Muscle layer of duodenum (tissue), 2 donors: ENCODE data around the gene AP1B1.

Experiments
- H3K27ac ChIP-seq: one replicate; pipeline ENCODE4 v1.7.0; 2013; ENCODE audit warnings: mild to moderate bottlenecking, low read length
- H3K27me3 ChIP-seq: one replicate; pipeline ENCODE4 v1.7.0; 2013; ENCODE audit warnings: low read depth, mild to moderate bottlenecking, control low read depth, low read length
- H3K36me3 ChIP-seq, 2 donors: one replicate each; pipeline ENCODE4 v1.7.0; 2013; ENCODE audit warnings: low read length in 2 of 2, control low read depth in 1 of 2, mild to moderate bottlenecking in 1 of 2; ENCODE audit not compliant: insufficient read depth in 2 of 2, control insufficient read depth in 1 of 2
- H3K4me1 ChIP-seq, 2 donors: one replicate each; pipeline ENCODE4 v1.7.0; 2013; ENCODE audit warnings: low read length in 2 of 2, mild to moderate bottlenecking in 2 of 2, control low read depth in 1 of 2, moderate library complexity in 1 of 2; ENCODE audit not compliant: insufficient read depth in 2 of 2, control insufficient read depth in 1 of 2
- H3K4me3 ChIP-seq, 2 donors: one replicate each; pipeline ENCODE4 v1.7.0; 2013; ENCODE audit warnings: low read length in 2 of 2, low read depth in 1 of 2, mild to moderate bottlenecking in 1 of 2
- H3K9me3 ChIP-seq, 2 donors: one replicate each; pipeline ENCODE4 v1.7.0; 2013; ENCODE audit warnings: low read length in 2 of 2, control low read depth in 1 of 2, mild to moderate bottlenecking in 1 of 2; ENCODE audit not compliant: control insufficient read depth in 1 of 2
- donor health status: healthy.

The AP1B1 gene

DNA sequence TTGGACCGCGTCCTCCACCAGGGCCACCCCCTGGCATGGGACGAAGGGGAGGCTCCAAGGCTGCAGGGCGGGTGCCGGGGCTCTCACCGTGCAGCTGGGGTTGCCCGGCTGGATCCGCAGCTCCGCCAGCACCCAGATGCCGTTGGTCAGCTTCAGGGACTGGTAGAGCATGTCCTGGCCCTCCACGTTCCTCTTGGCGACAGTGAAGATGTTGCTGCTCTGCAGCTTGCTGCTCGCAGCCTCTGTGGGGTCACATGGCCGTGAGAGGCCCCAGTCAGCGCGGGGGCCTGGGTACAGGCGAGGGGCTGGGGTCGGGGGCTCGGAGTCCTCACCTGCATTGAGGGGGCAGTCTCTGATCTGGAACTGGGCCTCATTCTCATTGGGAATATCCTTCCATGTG is 58.1 kb downstream of the AP1B1 start:
- H3K4me1 ChIP-seq, result peaks cover 0 to 11% of the 10 kb centered on the region in 2 donors
- H3K9me3 ChIP-seq, result no peaks in the 10 kb centered on the region
- H3K27me3 ChIP-seq, result no peaks in the 10 kb centered on the region
- H3K27ac ChIP-seq, result no peak overlapping the region
- no peak overlapping the region for H3K4me3 ChIP-seq
- peaks cover 13 to 70% of the 10 kb centered on the region in 2 donors for H3K36me3 ChIP-seq

DNA sequence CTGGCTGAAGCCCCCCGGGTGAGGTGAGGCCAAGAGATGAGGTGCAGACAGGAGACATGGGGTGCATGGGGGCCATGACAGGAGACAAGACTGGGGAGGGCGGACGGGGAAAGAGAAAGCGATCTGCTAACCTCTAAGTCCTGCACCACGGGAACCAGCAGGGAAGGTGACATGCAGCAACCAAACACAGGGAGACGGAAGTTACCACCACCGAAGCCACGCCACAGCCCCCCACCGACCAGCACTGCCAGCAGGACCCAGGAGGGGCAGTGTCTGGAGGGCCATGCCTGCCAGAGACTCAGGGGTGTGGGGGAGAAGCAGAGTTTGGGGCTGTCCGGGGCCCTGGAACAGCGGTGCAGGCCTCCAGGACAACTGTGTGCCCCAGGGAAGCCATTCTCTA is 58.8 kb downstream of the AP1B1 start:
- no peaks in the 10 kb centered on the region for H3K9me3 ChIP-seq
- peaks cover 13 to 64% of the 10 kb centered on the region in 2 donors for H3K36me3 ChIP-seq
- H3K4me3 ChIP-seq, result no peak overlapping the region
- no peaks in the 10 kb centered on the region for H3K27me3 ChIP-seq
- no peak overlapping the region for H3K27ac ChIP-seq
- H3K4me1 ChIP-seq, result peaks cover 0 to 11% of the 10 kb centered on the region in 2 donors

DNA sequence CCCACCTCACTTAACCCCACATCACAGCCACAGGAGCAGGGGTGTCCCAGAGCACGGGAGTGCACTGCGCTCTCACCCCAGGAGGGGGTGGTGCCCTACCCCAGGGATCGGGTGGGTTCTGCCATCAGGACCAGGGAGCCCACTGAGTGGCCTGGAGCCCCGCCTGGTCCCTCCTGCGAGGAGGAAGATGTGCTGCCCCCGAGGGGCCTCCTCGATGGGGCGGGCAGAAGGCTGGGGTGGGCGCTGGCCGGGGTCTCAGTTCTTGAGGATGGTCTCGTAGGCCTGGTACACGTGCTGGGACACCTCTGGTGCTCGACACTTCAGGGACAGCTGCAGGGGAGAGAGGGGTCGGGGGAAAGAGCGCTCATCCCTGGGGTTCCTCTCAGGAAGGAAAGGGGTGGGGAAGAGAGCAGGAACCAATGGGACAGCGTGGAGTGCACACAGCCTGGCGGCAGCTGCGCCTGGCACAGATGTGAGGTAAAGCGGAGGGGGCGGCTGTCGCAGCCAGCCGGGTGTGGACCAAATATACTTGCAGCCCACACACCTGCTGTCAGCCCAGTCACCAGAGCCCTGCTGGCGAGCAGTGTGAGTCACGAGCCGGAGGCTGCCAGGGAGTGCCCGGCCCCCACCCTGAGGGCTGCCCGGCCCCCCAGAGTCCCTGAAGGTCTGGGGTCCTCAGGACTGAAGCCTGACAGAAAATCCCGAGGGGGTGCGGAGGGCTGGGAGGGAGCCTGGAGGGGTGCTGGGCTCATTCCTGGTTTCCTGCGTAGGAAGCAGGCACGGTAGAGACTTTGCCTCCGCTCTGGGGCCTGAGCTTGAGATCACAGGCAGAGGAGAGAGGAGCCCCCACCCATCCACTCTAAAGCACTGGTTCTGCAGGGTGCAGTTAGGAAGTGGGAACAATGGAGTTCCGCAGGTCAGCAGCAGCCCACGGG is 59.5 kb downstream of the AP1B1 start:
- Histone ChIP-seq H3K9me3 (no peaks in the 10 kb centered on the region), H3K27ac (no peak overlapping the region), H3K4me1 (peaks cover 0 to 11% of the 10 kb centered on the region in 2 donors), H3K36me3 (peaks cover 13 to 61% of the 10 kb centered on the region in 2 donors), H3K4me3 (no peak overlapping the region), H3K27me3 (no peaks in the 10 kb centered on the region)

DNA sequence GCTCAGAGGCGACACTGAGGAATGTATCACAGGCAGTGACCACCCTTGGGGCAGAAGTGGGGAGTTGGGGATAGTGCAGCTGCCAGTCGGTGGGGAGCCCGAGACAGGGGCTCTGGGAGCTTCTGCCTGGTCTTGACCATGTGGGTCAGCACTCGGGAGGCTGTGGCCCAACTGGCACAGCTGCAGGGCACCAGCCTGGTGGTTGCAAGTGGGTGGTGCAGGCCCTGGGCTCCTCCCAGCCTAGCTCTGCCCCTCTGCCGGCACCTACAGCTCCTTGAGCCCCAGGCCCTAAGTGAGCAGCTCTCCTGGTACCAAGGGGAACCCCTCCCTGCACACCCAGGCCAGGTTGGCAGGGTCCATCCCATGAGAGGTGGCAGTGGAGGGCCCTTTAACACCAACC is 60.3 kb downstream of the AP1B1 start:
- Histone ChIP-seq H3K27ac (no peak overlapping the region), H3K4me1 (peaks cover 0 to 11% of the 10 kb centered on the region in 2 donors), H3K9me3 (no peaks in the 10 kb centered on the region), H3K4me3 (no peak overlapping the region), H3K27me3 (no peaks in the 10 kb centered on the region), H3K36me3 (peaks cover 13 to 58% of the 10 kb centered on the region in 2 donors)

DNA sequence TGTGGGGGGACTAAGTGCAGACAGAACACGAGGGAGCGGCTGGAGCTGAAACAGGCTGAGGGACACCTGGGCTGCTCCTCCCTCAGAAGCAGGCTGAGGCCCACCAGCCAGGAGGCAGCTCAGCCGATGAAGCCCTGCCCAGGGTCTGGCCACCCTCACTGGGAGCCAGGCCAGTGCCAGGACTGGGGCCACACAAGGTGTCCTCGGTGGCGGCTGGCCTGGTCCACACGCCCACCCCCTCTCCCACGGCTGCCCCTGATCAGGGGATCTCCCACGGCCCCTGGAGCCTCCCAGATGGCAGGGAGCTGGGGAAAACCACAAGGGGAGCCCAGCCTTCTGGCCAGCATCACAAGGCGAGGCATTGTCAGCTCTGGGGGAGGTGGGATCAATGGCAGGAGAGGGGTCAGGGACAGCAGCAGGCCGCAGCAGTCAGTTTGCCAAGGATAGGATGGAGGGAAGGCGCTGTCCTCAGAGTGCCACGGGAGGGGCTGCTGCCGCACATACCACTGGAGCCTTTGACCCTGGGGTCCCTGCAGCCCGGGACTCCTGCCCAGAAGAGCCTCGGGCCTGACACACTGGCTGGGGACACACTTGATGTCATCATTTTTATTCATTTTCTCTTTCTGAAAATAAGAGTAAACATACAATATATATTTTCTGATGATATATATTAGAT is 61.1 kb downstream of the AP1B1 start:
- no peak overlapping the region for H3K27ac ChIP-seq
- H3K4me3 ChIP-seq, result no peak overlapping the region
- H3K36me3 ChIP-seq, result peaks cover 5 to 51% of the 10 kb centered on the region in 2 donors
- no peaks in the 10 kb centered on the region for H3K27me3 ChIP-seq
- H3K4me1 ChIP-seq, result peaks cover 0 to 11% of the 10 kb centered on the region in 2 donors
- H3K9me3 ChIP-seq, result no peaks in the 10 kb centered on the region

DNA sequence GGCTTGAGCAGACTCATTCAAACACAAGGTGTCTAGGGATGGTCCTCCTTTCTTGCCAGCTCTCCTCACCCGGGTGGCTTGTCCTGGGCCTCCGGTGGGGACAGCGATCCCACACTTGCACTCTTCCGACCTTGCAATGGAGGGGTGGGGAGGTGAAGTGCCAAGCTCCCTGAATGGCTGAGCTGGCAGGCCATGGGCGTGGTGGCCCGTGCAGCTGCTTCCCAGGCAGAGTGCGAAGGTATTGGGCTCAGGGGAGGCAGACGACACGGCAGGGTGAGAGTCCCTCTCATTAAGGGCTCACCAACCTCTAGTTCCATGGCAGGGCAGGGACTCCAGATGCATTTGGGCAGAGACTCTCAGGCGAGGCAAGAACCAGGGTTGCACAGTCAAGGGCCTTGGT is 61.9 kb downstream of the AP1B1 start:
- H3K9me3 ChIP-seq, result no peaks in the 10 kb centered on the region
- no peaks in the 10 kb centered on the region for H3K27me3 ChIP-seq
- H3K4me1 ChIP-seq, result peaks cover 0 to 11% of the 10 kb centered on the region in 2 donors
- H3K27ac ChIP-seq, result no peak overlapping the region
- peaks cover 3 to 48% of the 10 kb centered on the region in 2 donors for H3K36me3 ChIP-seq
- H3K4me3 ChIP-seq, result no peak overlapping the region

DNA sequence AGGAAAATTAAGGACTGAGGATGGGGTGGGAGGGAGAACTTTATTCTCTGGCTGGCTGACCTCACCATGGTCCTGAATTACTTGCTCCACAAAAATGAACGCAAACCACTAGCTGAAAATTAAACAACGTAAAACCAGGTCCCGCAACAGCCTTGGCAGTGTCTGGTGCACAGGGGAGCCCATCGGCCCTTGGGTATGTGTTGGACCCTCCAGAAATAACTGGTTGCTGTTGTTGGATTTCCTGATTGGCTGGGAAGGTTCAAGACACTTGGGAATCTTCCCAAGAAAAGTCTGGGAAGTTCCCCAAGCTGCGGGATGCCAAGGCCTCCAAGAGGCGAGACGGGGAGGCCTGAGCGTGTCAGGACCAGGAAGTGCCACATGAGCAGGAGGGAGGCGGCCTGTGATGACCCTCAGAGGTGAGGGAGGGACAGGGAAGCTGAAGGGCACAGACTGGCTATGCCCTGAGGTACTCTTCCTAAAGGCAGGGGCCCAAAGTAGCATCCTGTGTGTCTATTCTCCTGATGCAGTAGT is 62.5 kb downstream of the AP1B1 start:
- H3K27me3 ChIP-seq, result no peaks in the 10 kb centered on the region
- no peak overlapping the region for H3K27ac ChIP-seq
- H3K9me3 ChIP-seq, result no peaks in the 10 kb centered on the region
- H3K4me1 ChIP-seq, result peaks cover 0 to 7% of the 10 kb centered on the region in 2 donors
- peaks cover 3 to 42% of the 10 kb centered on the region in 2 donors for H3K36me3 ChIP-seq
- H3K4me3 ChIP-seq, result no peak overlapping the region

DNA sequence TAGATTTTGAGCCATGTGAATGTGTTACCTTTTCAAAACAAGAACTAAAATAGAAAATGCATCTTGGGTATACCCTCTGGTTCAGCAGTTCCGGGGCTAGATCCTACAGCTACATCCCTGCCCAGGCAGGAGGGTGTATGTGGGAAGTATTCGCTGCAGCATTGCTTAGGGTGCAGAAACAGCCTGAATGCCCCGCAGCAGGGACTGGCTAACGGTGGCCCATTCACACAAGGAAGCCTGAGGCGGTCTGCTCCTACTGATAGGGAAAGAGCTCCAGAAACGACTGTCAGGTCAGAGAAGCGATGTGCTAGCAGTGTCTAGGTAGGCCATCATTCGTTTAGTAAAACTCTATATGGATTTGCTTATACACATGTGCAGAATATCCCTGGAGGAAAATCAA is 63.0 kb downstream of the AP1B1 start:
- no peaks in the 10 kb centered on the region for H3K27me3 ChIP-seq
- peaks cover 3 to 39% of the 10 kb centered on the region in 2 donors for H3K36me3 ChIP-seq
- H3K27ac ChIP-seq, result no peak overlapping the region
- peaks cover 0 to 3% of the 10 kb centered on the region in 2 donors for H3K4me1 ChIP-seq
- no peaks in the 10 kb centered on the region for H3K9me3 ChIP-seq
- no peak overlapping the region for H3K4me3 ChIP-seq

DNA sequence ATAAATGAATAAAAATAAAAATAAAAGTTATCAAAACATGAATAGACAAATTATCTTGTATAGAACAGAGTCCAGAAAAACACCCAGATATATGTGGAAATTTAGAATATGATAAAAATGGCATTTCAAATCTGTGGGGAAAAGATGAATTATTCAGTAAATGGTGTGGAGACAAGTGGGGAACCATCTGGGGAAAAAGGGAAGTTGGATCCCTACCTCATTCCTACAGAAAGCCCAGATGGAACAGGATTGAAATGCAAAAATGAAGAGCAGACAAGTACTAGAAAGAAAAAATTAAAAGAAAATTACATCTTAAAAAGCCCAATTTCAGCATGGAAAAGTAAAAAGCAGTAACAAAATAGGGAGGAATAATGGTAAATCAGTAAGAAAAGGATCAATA is 64.7 kb downstream of the AP1B1 start:
- H3K36me3 ChIP-seq, result peaks cover 3 to 22% of the 10 kb centered on the region in 2 donors
- H3K4me1 ChIP-seq, result no peaks in the 10 kb centered on the region
- H3K27me3 ChIP-seq, result no peaks in the 10 kb centered on the region
- no peaks in the 10 kb centered on the region for H3K9me3 ChIP-seq
- H3K27ac ChIP-seq, result no peak overlapping the region
- no peak overlapping the region for H3K4me3 ChIP-seq

DNA sequence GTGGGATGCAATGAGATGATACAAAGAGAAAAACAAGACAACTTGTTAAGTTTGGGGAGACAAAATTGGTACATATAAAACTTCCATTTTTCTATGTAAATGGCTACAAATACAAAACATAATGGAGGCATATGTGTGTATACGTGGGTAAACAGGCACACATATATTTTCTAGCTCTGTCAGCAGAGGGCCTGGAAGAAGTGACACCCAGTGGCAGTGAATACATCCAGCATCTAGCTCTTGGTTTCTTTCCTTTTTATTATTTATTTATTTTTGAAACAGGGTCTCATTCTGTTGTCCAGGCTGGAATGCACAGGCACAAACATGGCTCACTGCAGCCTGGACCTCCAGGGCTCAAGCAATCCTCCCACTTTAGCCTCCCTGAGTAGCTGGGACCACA is 67.8 kb downstream of the AP1B1 start:
- no peaks in the 10 kb centered on the region for H3K9me3 ChIP-seq
- peaks cover 7% of the 10 kb centered on the region for H3K27me3 ChIP-seq
- H3K27ac ChIP-seq, result no peak overlapping the region
- peaks cover 0 to 5% of the 10 kb centered on the region in 2 donors for H3K4me1 ChIP-seq
- H3K4me3 ChIP-seq, result no peak overlapping the region
- H3K36me3 ChIP-seq, result no peaks in the 10 kb centered on the region

DNA sequence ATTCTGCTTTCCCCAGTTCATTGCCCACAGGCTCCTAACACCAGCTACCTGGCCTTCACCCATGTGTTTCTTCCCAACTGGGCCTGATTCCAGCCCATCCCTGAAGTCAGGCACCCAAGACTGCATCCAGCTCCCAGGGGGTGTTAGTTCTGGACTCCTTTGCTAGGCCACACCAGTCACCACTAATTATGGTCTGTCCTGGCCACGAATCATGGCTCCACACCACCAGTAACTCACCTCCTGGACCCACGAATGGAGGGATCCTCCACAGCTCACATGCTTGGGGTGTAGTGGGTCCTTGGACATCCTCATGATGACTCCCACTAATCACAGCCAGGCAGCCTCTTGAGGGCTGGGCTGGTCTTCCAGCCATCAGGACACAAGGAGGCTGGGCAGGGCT is 69.3 kb downstream of the AP1B1 start:
- Histone ChIP-seq H3K36me3 (no peaks in the 10 kb centered on the region), H3K27me3 (peaks cover 13% of the 10 kb centered on the region), H3K27ac (no peak overlapping the region), H3K4me3 (no peak overlapping the region), H3K4me1 (peaks cover 0 to 15% of the 10 kb centered on the region in 2 donors), H3K9me3 (no peaks in the 10 kb centered on the region)
